GM18526 (cell line): ENCODE measurements around the gene GDAP2.

Source experiments
- POLR2A ChIP-seq: IDR thresholded peaks from 3 replicates; pipeline ENCODE4 v1.6.1; 2011; ENCODE audit not compliant: insufficient read length; ENCODE audit errors: extremely low read depth

Gene GDAP2

DNA sequence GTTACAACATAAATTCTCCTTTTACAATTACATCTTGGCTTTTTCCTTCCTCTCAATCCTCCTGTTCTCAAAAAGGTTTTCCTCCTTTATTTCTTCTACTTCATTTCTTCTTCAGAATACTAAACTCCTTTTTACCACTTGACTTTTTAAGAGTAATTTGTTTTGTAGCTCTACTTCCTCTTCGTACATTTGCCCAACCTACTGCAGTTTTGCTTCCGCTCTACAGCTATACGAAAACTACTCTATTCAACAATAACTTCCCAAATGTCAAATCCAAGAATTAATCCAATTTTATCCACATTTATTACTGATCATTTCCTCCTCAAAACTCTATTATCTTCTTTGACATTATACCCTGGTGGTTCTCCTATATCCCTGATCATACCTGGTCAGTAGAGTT lies 3.4 kb downstream of the GDAP2 start:
- no peak for TF ChIP-seq POLR2A

DNA sequence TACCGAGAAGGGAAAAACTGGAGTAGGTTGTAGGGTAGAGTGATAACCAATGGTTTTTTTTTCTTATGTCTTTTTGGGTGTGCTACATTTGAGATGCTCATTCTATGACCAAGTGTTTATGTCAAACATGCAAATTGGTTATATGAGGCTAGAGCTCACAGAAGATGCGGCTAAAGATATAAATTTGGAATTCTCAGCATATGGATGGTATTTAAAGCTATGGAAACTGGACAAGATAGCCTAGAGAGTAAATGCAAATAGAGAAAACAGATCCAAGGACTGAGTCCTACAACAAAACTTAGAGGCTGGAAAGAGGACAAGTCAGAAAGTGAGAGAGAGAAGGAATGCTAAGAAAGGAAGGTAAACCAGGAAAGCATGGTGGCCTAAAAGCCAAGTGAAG lies 7.4 kb downstream of the GDAP2 start:
- TF ChIP-seq POLR2A = no peak

DNA sequence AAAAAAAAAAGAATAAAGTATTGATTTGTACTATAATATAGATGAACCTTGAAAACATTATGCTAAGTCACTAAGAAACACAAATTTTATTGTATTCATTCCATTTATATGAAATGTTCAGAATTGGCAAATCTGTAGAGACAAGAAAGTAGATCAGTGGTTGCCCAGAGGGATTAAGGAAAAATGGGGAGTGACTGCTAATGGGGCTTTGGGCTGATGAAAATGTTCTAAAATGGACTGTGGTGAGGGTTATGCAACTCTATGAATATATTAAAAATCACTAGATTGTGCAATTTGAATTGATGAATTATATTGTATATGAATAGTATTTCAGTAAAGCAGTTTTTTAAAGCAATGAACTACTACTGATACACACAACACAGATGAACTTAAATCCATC lies 10.0 kb downstream of the GDAP2 start:
- TF ChIP-seq POLR2A = no peak

DNA sequence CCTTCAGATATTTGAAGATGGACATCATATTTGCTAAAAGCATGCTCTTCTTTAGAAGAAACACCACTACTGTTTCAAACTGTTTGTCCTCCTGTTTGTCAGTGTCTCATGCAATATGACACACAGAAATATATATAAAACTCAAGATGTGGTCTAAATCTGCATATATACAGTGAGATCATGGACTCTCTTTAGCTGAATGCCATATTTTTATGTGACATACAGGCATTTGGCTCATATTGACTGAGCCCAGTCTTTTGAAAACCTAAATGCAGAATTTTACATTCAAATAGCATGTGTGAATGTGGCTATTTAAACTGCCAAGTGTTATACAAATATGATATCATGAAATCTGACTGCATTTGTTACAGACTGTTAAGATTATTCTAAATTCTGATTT lies 18.4 kb downstream of the GDAP2 start:
- TF ChIP-seq POLR2A = no peak

DNA sequence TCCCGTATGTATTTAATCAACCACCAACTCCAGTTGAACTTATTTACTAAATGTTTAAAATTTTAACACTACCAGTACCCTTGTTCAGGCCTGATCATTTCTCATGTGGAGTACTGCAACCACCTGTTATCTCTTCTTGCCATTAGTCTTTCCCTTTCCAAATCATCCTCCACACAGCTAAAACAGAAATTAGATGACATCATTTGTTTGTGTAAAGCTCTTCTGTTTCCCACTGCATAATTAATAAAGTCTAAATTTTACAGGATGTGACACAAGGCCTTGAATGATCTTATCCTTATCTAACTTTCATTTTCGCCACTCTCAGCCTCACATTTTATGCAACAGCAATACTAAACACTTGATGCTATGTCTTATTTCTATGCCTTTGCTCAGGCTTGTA lies 24.4 kb downstream of the GDAP2 start:
- no peak for TF ChIP-seq POLR2A

DNA sequence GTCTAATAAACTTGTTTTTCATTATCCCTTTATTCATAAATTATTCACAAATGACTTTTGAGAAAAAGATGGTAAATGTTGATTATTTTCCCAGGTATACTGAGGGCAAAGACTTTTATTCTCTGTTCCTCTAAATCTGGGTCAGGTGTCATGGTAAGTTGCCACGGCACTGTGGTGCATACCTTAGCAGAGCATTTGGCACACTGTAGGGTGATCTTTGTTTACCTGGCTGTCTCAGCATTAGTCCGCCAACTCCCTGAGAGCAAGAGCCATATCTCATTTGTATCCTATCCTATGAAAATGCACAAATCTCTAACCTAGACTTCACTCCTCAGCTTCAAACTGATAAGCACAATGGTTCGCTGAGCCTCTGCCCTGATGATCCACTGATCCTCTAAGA lies 24.9 kb downstream of the GDAP2 start:
- no peak for TF ChIP-seq POLR2A

DNA sequence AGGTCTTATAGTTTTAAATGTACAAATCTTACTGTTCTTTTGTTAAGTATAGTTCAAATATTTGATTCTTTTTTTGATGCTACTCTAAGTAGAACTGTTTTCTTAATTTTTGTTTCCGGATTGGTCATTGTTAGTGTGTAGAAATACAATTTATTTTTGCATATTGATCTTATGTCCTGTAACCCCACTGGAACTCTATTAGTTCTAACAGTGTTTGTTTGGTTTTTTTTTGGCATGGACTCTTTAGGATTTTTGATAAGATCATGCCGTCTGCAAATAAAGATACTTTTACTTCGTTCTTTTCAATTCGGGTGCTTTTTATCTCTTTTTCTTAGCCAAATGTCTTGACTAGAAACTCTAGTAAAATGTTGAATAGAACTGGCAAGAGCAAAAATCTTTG lies 26.5 kb downstream of the GDAP2 start:
- no peak for TF ChIP-seq POLR2A

DNA sequence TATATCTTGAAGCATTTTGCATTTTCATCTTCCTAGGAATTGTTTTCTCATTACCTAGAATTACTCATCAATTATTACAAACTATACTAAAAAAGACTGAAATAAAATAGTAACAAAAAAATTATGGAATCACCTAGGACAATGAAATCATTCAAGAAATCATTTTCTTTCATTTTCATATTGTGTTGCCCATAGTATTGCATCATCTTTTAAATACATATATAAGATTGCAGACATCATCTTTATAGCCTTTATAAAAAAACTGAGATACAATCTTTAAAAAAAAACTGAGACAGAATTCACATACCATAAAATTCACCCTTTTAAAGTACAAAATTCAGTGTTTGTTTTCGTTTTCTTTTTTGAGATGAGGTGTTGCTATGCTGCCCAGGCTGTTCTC lies 29.6 kb downstream of the GDAP2 start:
- TF ChIP-seq POLR2A = no peak

DNA sequence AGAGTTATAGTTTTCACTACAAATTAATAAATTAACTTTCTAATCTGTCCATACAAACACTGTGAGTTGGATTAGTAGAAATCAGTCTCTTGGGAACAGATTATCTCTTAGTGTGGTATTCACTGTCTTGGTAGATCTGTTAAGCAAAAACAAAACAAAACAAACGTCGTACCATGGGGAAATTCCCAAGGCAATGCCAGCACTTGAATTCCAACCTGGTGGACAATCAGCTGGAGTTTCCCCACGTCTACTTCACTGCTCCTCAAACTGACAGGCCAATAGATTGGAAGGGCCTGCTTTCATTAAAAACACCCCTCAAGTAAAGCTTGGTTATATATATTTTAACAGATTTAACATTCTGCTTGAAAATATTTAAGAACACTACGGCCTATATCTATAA lies 31.9 kb downstream of the GDAP2 start:
- TF ChIP-seq POLR2A = no peak

DNA sequence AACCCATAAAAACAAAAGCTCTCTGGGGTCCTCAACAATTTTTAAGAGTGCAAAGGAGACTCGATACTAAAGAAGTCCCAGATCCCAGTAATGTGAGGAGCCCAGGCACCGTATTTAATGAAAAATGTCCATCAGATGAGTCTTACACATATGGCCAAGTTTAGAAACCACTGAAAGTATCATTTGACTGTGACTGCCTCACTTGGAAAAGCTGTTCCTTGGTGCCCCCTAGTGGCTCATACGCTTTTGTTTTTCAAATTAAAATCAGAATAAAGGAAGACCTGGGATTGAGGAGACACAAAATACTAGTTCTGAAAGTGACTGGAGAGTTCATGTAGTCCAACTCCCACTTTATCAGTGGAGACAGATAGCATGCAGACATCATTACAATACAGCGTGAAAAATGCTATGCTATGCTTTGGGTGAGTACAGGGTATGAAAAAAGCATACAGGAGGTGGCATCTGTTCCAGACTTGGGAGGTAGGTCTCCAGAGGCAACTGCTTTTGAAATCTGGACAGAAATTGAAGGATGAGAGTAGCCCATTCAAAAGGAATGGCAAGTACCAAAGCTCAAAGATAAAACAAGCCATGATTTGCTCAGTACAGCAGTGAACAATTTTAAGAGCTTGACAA lies 33.8 kb downstream of the GDAP2 start:
- TF ChIP-seq POLR2A = no peak

DNA sequence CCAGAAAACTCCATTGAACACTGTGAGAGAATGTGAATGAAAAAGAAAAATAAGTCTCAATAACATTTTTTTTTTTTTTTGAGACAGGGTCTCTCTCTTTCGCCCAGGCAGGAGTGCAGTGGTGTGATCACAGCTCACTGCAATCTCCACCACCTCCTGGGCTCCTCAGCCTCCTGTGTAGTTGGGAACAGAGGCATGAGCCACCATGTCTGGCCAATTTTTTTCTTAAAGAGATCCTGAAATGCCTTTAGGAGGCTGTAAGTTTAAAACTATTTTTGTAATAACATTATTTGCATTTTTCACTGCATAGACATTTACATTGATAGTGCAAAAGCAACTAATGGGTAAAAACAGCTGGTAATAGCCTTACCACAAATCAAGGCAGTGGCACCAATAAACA lies 35.3 kb downstream of the GDAP2 start:
- TF ChIP-seq POLR2A = no peak

DNA sequence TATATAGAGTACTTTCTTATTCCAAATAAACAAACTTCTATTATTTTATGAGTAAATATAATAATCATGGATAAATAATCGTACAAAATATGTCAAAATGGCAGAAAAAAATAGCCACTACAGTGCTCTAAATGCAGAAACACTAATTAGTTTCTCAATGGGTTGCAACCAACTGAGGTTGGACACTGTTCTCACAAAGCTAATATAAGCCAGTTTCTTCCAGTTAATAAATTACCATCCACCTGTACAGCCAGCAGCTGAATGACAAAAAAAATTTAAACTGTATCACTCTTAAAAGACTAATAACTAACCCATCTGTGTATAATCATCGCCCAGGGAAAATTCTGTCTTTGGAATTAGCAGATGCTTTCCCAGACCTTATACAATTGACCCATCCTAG lies 36.9 kb downstream of the GDAP2 start:
- no peak for TF ChIP-seq POLR2A

DNA sequence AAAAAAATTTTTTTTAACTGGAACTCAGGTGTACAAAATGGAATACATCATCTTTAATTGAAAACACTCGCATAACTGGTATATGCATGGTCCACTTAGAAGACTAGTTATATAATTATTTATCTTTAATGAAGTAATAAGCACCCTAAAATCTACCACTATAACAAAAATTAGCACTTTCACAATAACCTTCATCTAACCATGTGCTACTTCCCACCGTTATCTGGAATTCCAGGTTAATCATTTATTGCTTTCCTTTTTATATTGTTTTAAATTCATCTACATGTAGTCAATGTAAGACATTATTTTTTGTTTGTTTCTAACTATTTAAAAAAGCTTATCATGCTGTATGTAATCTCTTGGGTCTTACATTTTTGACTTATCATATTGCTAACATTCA lies 39.0 kb downstream of the GDAP2 start:
- TF ChIP-seq POLR2A = no peak

DNA sequence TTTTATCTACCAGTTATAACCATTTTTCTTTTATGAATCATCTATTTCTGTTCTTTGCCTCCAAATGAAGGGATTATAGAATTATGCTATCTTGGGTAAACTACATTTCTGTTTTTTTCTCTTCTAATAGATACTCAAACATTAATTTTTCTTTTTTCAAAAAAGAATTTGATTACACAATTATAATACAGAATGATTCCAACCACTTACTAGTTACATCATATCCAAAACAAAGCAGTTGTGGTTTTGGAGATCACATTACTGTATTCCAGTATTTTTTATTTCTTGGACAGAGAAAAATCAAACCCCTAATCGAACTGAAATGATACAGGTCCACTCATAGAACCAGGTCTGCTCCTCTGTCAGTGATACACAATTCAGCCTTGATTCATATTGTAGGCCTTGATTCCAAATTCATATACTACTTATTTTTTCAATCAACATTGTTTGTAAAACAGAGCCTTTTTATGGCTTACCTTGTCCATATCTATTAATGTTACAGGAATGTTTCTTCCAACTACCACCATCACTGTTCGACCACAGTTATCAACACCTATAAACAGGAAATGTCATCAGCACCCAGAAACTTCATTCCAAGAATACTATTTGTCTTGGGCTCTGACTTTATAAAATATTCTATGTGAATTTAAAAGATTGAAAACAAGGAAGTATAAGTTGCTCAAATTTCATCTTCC lies 43.2 kb downstream of the GDAP2 start:
- no peak for TF ChIP-seq POLR2A

DNA sequence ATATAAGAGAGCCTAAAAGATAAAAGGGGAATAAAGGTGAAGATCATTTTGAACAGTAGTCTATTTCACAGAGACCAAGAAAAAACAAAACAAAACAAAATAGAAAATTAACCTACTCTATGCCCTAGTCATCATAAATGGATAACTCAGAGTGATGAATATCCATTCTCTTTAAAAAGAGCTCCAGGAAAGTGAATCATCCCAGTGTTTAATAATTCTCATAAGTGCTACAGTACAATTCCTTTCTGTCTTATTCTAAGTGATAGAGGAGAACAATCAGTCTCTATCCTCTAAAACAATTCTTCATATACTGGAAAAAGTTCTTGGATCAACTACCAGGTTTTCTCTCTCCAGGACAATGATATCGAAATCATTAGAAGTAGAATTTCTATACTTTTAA lies 45.8 kb downstream of the GDAP2 start:
- TF ChIP-seq POLR2A = no peak

DNA sequence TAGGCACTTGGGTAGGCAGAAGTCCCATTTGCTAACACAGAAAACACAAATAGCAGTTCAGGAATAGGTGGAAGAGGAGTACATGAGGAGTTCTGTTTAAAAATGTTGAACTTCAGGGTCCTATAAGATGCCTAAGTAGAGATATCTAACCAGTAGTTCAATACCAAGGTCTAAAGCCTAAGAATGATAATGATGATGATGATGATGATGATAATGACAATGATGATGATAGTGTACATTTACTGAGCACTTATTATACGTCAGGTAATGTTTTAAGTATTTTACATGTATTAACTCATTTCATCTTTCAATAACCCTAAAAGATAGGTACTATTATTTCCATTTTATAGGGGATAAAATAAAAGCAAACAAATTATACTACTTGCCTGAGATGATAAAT lies 50.1 kb downstream of the GDAP2 start:
- TF ChIP-seq POLR2A = no peak

DNA sequence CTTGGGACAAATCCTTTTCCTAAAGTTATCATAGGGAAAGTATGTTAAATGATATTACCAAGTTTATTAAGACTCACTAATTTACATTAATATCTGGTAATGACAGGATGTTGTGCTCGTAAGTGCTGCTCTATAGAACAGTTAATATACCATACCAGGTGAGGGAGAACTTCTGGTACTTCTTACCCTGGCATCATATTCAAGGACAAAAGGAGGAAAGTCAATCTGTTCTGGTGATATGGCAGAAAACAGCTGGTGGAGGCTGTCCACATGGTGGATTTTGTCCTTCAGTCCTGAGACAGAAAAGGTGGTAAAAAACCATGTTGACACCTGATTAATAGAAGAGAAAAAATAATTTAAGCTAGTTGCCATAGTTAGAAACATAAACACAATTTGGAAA lies 51.6 kb downstream of the GDAP2 start:
- no peak for TF ChIP-seq POLR2A
